Measurements from ENCODE around the gene HACD2.

HACD2 gene

DNA sequence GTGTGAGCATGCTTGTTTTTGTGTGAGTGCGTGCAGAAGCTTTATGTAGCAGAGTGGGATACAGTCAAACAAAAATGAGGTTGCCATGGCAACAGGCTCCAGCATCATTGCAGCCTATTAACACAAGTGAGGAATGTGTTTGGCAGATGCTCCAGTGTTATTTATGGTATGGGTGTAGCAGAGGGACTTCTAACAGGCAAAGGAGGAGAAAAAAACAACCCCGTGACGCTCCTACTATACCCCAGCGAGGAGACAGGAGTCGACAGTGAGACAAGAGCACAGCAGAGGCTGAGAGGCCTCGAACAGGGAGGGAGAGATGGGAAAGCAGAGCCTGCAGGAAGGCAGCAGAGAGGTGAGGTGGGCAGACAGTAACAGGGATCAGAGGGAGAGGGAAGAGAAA is 140.8 kb downstream of the HACD2 start:
- DNase-seq = peak; percentile 1

DNA sequence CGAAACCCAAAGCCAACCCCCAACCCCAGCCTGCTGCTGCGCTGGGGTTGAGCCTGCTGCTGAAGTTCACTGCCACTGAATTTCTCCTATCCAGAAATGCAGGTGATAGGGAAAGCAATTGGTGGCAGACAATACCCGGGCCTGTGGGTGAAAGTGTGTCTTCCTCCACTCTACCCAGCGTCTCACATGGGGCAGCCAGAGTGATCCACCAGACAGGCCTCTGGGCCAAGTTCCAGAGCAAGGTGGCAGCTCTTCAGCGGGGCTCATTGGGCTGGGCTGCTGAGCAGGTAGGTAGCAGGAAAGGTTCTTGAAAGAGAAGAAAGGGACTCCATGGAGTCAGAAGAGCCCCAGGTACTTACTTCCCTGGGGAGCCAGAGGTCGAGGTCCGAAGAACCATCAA is 141.9 kb downstream of the HACD2 start:
- DNase-seq = no peak

GRCh38 chr3:123442125-123442524 is 142.7 kb downstream of the HACD2 start:
- DNase-seq = no peak
